H1 (cell line): ENCODE measurements around the gene B3GAT1. TPM values are rescaled to one million over a fixed set of nuclear protein-coding genes. Genes with fewer than 3 reads are reported as not detected.

Experiments
- CTCF ChIA-PET: fragments of 300-600 bp; sonication (Branson Sonifier 250); formaldehyde crosslinking; loops from one replicate; lab custom pipeline; 2021; ENCODE audit not compliant: partially characterized antibody; lab: Charles Lee
- POLR2A ChIA-PET: fragments of 300-600 bp; sonication (Branson Sonifier 250); formaldehyde crosslinking; loops from one replicate; lab custom pipeline; 2021; ENCODE audit warnings: inconsistent platforms; ENCODE audit not compliant: partially characterized antibody; lab: Charles Lee
- DNase-seq, 2 experiments: peaks; one replicate each; pipeline versions ENCODE4 v3.0.0 to v3.0.0-alpha.2; 2010 to 2022; ENCODE audit warnings: low spot score in 2 of 2, low read depth in 1 of 2, mixed read lengths in 1 of 2
- FAIRE-seq: peaks from 2 replicates; lab custom pipeline; 2011; peaks lifted over from hg19 to GRCh38; lab: Jason Lieb, UNC
- H2AFZ ChIP-seq: 2 replicates; pipeline ENCODE4 v1.8.1; 2012; ENCODE audit warnings: low read length, inconsistent platforms
- H2AK5ac ChIP-seq: 2 replicates; pipeline ENCODE4 v1.6.1; 2013; ENCODE audit warnings: low read depth, low read length
- H2BK120ac ChIP-seq: replicated peaks from 2 replicates; pipeline ENCODE3; 2013; ENCODE audit warnings: low read depth, low read length, inconsistent platforms
- H2BK12ac ChIP-seq: 2 replicates; pipeline ENCODE4 v1.6.1; 2013; ENCODE audit warnings: low read depth, low read length
- H2BK15ac ChIP-seq: 2 replicates; pipeline ENCODE4 v1.6.1; 2013; ENCODE audit warnings: low read length
- H2BK20ac ChIP-seq: 2 replicates; pipeline ENCODE4 v1.6.1; 2013; ENCODE audit warnings: low read length
- H2BK5ac ChIP-seq: 2 replicates; pipeline ENCODE4 v1.6.1; 2013; ENCODE audit warnings: low read depth, low read length
- H3K14ac ChIP-seq: 2 replicates; pipeline ENCODE4 v1.6.1; 2013; ENCODE audit warnings: inconsistent platforms; ENCODE audit not compliant: insufficient read length
- H3K18ac ChIP-seq: 2 replicates; pipeline ENCODE4 v1.6.1; 2013; ENCODE audit warnings: low read length; ENCODE audit errors: extremely low read depth
- H3K23ac ChIP-seq: 2 replicates; pipeline ENCODE4 v1.6.1; 2013; ENCODE audit warnings: inconsistent platforms; ENCODE audit not compliant: insufficient read length
- H3K23me2 ChIP-seq: 2 replicates; pipeline ENCODE4 v1.6.1; 2013; ENCODE audit warnings: low read depth, low read length
- H3K27ac ChIP-seq: 2 replicates; pipeline ENCODE4 v1.6.1; 2011; ENCODE audit warnings: low read depth, low read length, inconsistent platforms
- H3K27me3 ChIP-seq, 4 experiments: replicated peaks in 1 of 4; 1 replicate in 1 of 4; 2 replicates in 3 of 4; pipeline versions ENCODE4 v1.6.1 to v1.8.1; 2011 to 2013; ENCODE audit warnings: low read length in 3 of 4, mild to moderate bottlenecking in 3 of 4, inconsistent platforms in 2 of 4, mixed read lengths in 2 of 4, moderate library complexity in 1 of 4; ENCODE audit not compliant: control insufficient read depth in 3 of 4, insufficient read depth in 3 of 4; ENCODE audit errors: extremely low read depth in 1 of 4
- H3K36me3 ChIP-seq, 4 experiments: 2 replicates each; pipeline versions ENCODE4 v1.6.1 to v1.8.1; 2011 to 2013; ENCODE audit warnings: mild to moderate bottlenecking in 4 of 4, low read length in 3 of 4, moderate library complexity in 2 of 4, control low read depth in 1 of 4, inconsistent platforms in 1 of 4; ENCODE audit not compliant: insufficient read depth in 4 of 4, control insufficient read depth in 2 of 4
- H3K4ac ChIP-seq: replicated peaks from 2 replicates; pipeline ENCODE3; 2013; ENCODE audit warnings: low read length, low read depth, mixed read lengths, inconsistent platforms; ENCODE audit not compliant: insufficient read length
- H3K4me1 ChIP-seq, 4 experiments: replicated peaks in 1 of 4; 1 replicate in 1 of 4; 2 replicates in 3 of 4; pipeline versions ENCODE4 v1.6.1 to v1.8.1; 2011 to 2013; ENCODE audit warnings: low read length in 3 of 4, inconsistent platforms in 2 of 4, mixed read lengths in 1 of 4; ENCODE audit not compliant: insufficient read depth in 4 of 4, control insufficient read depth in 3 of 4
- H3K4me2 ChIP-seq, 2 experiments: 2 replicates each; pipeline versions ENCODE4 v1.6.1 to v1.8.1; 2011 to 2013; ENCODE audit warnings: low read depth in 2 of 2, low read length in 2 of 2, control low read depth in 1 of 2, inconsistent platforms in 1 of 2, mild to moderate bottlenecking in 1 of 2; ENCODE audit not compliant: insufficient read depth in 1 of 2
- H3K4me3 ChIP-seq, 4 experiments: fragments of 200-600, 300-600 bp in 1 of 4; sonication (generic), shearing (Covaris generic), sonication (Bioruptor Twin) in 1 of 4; 2 replicates each; pipeline versions ENCODE4 v1.5.1 to v1.8.1; 2011 to 2016; ENCODE audit warnings: low read length in 4 of 4, low read depth in 3 of 4, control low read depth in 2 of 4, inconsistent platforms in 2 of 4, mild to moderate bottlenecking in 2 of 4, mixed read lengths in 1 of 4, moderate library complexity in 1 of 4; ENCODE audit not compliant: insufficient read depth in 2 of 4; ENCODE audit errors: extremely low read depth in 1 of 4
- H3K56ac ChIP-seq: replicated peaks from 2 replicates; pipeline ENCODE3; 2013; ENCODE audit warnings: low read depth, mild to moderate bottlenecking, mixed read lengths, low read length, inconsistent platforms; ENCODE audit not compliant: insufficient read length
- H3K79me1 ChIP-seq: 2 replicates; pipeline ENCODE4 v1.6.1; 2013; ENCODE audit warnings: low read depth, low read length, control low read depth
- H3K79me2 ChIP-seq, 2 experiments: 2 replicates each; pipeline versions ENCODE4 v1.6.1 to v1.8.1; 2012 to 2013; ENCODE audit warnings: low read length in 2 of 2, mild to moderate bottlenecking in 2 of 2, inconsistent platforms in 1 of 2; ENCODE audit not compliant: insufficient read depth in 2 of 2, control insufficient read depth in 1 of 2
- H3K9ac ChIP-seq, 4 experiments: replicated peaks in 1 of 4; 1 replicate in 1 of 4; 2 replicates in 3 of 4; pipeline versions ENCODE4 v1.6.1 to v1.8.1; 2011 to 2013; ENCODE audit warnings: low read depth in 3 of 4, low read length in 3 of 4, control low read depth in 2 of 4, mild to moderate bottlenecking in 2 of 4, moderate library complexity in 2 of 4, inconsistent platforms in 1 of 4; ENCODE audit errors: extremely low read depth in 1 of 4
- H3K9me3 ChIP-seq, 2 experiments: 2 replicates each; pipeline versions ENCODE4 v1.6.1 to v1.8.1; 2012 to 2013; ENCODE audit warnings: mild to moderate bottlenecking in 2 of 2, moderate library complexity in 2 of 2, control low read depth in 1 of 2, inconsistent platforms in 1 of 2, low read depth in 1 of 2, low read length in 1 of 2, mixed read lengths in 1 of 2; ENCODE audit not compliant: insufficient read depth in 2 of 2
- H4K20me1 ChIP-seq, 2 experiments: replicated peaks in 1 of 2; 2 replicates each; pipeline versions ENCODE3 to v1.8.1; 2011 to 2013; ENCODE audit warnings: inconsistent platforms in 2 of 2, low read length in 2 of 2, mild to moderate bottlenecking in 1 of 2; ENCODE audit not compliant: insufficient read depth in 2 of 2, control insufficient read depth in 1 of 2
- H4K5ac ChIP-seq: 2 replicates; pipeline ENCODE4 v1.6.1; 2013; ENCODE audit warnings: low read length, low read depth, mixed read lengths, inconsistent platforms; ENCODE audit not compliant: insufficient read length
- H4K8ac ChIP-seq: 2 replicates; pipeline ENCODE4 v1.8.0; 2013; ENCODE audit warnings: mild to moderate bottlenecking, moderate library complexity, low read length, inconsistent platforms; ENCODE audit not compliant: insufficient read depth; ENCODE audit errors: extremely low read depth
- H4K91ac ChIP-seq: replicated peaks from 2 replicates; pipeline ENCODE3; 2013; ENCODE audit warnings: low read length, mixed read lengths, inconsistent platforms; ENCODE audit not compliant: insufficient read length
- HDAC2 ChIP-seq, 2 experiments: fragments of 300-600 bp in 1 of 2; sonication (generic) in 1 of 2; IDR thresholded peaks; 2 replicates each; pipeline ENCODE4 v1.6.1; 2011 to 2012; ENCODE audit warnings: low read depth in 2 of 2, low read length in 2 of 2, mild to moderate bottlenecking in 2 of 2, moderate library complexity in 2 of 2, borderline replicate concordance in 1 of 2, inconsistent platforms in 1 of 2
- HDAC6 ChIP-seq: IDR thresholded peaks from one replicate; pipeline ENCODE4 v1.7.1; 2012; ENCODE audit warnings: low read depth, mild to moderate bottlenecking, inconsistent platforms, low read length, moderate library complexity
- KDM4A ChIP-seq: IDR thresholded peaks from one replicate; pipeline ENCODE4 v1.7.1; 2012; ENCODE audit warnings: low read depth, mild to moderate bottlenecking, moderate library complexity, low read length, inconsistent platforms; ENCODE audit not compliant: severe bottlenecking
- PHF8 ChIP-seq: fragments of 200-600 bp; sonication (generic); conservative IDR thresholded peaks from 2 replicates; pipeline ENCODE4 v1.7.1; 2012; ENCODE audit warnings: low read depth, mild to moderate bottlenecking, inconsistent platforms, low read length, moderate library complexity
- SP1 ChIP-seq: IDR thresholded peaks from 2 replicates; pipeline ENCODE4 v1.6.1; 2011; ENCODE audit warnings: low read depth, low read length
- SP4 ChIP-seq: IDR thresholded peaks from 2 replicates; pipeline ENCODE4 v1.6.1; 2012; ENCODE audit warnings: low read length, inconsistent platforms
- TAF7 ChIP-seq: optimal IDR thresholded peaks from 2 replicates; pipeline ENCODE3; 2011; ENCODE audit warnings: low read depth, mild to moderate bottlenecking, inconsistent platforms, low read length, moderate library complexity, borderline replicate concordance
- TCF12 ChIP-seq: IDR thresholded peaks from 2 replicates; pipeline ENCODE4 v1.6.1; 2011; ENCODE audit warnings: low read depth, mild to moderate bottlenecking, low read length
- WGBS, 2 experiments: shearing (Covaris generic) in 1 of 2; methylation state at CpG; one replicate each; pipeline versions ENCODE4 v1.1.6 to v1.1.7; 2013 to 2015; ENCODE audit warnings: low lambda C conversion rate in 2 of 2, mixed read lengths in 2 of 2, inconsistent platforms in 1 of 2, low coverage in 1 of 2, missing lambda C conversion rate in 1 of 2; ENCODE audit not compliant: insufficient replicate concordance in 2 of 2, insufficient coverage in 1 of 2, insufficient read length in 1 of 2; ENCODE audit errors: extremely low coverage in 1 of 2, missing lambda C conversion rate in 1 of 2; 5-methylcytosine and 5-hydroxymethylcytosine counted together
- polyA plus RNA-seq, 7 experiments: library from polyadenylated mRNA; depleted of rRNA in 3 of 7; stranded (reverse) in 5 of 7; unstranded in 2 of 7; fragments of >200 nt in 5 of 7; fragments of 200-250 nt in 2 of 7; gene quantifications; 1 replicate in 5 of 7; 2 replicates in 1 of 7; 4 replicates in 1 of 7; pipeline versions ENCODE4 v1.2.1 to v1.2.3, GENCODE V29; 2011 to 2013; ENCODE audit warnings: missing spikeins in 2 of 7, mixed read lengths in 2 of 7
- total RNA-seq: library from RNA; stranded (reverse); fragmentation: NEBNext Ultra II Directional; extraction: Animal tissue kit (Norgen Biotek cat#: 25700); gene quantifications from 2 replicates; pipeline ENCODE4 v1.2.1, GENCODE V29; 2021
- TF ChIP-seq, protein P1 (sequence below): IDR thresholded peaks from 2 replicates; pipeline ENCODE4 v1.6.1; 2012; ENCODE audit warnings: inconsistent platforms
- TF ChIP-seq, protein P2 (sequence below): IDR thresholded peaks from 2 replicates; pipeline ENCODE4 v1.6.1; 2011; ENCODE audit warnings: low read length, improper control_type of control experiment

B3GAT1 gene
- total and polyA plus RNA-seq, 2 of the 8 experiments (the other 6 are each of a cell fraction or from before 2014, with no cell fraction given): 19.7 to 32.4 TPM

DNA sequence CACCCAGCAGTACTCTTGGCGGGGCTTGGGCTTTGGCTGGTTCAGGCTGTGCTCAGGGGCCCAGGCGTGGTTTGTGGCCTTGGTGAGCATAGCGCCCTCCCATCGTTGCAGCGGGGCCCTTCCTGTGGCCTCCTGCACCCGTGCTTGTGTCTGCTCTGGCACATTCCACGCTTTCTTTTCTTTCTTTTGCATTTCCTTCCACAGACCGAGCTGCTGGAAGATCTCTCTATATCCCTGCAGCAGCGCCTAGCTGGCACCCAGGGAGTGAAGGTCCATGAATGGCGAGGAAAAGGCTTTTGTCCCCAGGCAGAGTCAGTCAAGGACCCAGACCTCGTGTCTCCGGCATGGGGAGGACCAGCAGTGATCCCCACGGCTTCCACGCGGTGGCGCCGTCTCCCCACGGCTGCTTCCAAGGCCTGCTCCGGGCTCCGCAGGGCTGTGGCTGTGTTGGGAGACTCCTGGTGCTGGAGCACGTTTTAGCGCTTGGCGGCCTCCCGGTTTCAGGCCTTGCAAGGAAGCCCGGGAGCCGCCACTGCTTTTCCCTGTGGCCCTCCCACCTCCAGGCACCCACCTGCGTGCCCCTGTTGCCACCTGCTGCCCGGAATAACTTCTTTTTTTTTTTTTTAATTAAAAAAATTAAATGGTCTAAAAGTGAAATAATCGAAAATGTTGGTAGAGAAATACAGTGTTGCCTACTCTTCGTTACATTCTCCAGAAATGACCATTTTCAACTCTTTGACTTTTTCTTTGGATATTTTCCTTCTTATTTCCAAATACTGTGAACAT is 51.8 kb downstream of the B3GAT1 start:
- Histone ChIP-seq H4K5ac (no peak overlapping the region), H3K27me3 (peaks cover 0 to 15% (median 5%) of the 10 kb centered on the region in 4 experiments; a peak in 6 of 7 replicates), H2AFZ (peak overlapping the region; percentile 20; the same call in 1 of the 2 replicates), H2BK5ac (no peak overlapping the region), H4K20me1 (no peaks in the 10 kb centered on the region), H3K27ac (no peak overlapping the region), H2BK120ac (no peak overlapping the region), H2BK15ac (no peak overlapping the region), H2BK12ac (0 out of 2 replicates have a peak overlapping the region, but pooled peaks have one; percentile 60), H3K18ac (0 out of 2 replicates have a peak overlapping the region, but pooled peaks have one; percentile 22), H2BK20ac (no peak overlapping the region), H3K9me3 (no peaks in the 10 kb centered on the region; a peak in 1 of 4 replicates), H3K23me2 (no peaks in the 10 kb centered on the region), H3K36me3 (no peaks in the 10 kb centered on the region), H3K9ac (no peak overlapping the region), H3K79me1 (no peaks in the 10 kb centered on the region), H2AK5ac (no peak overlapping the region), H3K23ac (no peak overlapping the region), H3K4me1 (no peaks in the 10 kb centered on the region; a peak in 1 of 7 replicates), H4K8ac (no peak overlapping the region), H3K56ac (no peak overlapping the region), H3K14ac (no peak overlapping the region), H3K4ac (no peak overlapping the region), H4K91ac (no peak overlapping the region), H3K79me2 (no peaks in the 10 kb centered on the region), H3K4me2 (no peak overlapping the region), H3K4me3 (no peak overlapping the region)
- POLR2A ChIA-PET: no interaction called here
- CTCF ChIA-PET: interaction anchor here (0.6 to 2.4 kb wide), 20 partner anchors 11 to 672 kb away, joined by 3 to 10 read pairs (median 4); no protein-coding TSS in a partner anchor
- DNase-seq: peak; percentile 91 to 98
- peak; percentile 90 for FAIRE-seq
- WGBS, 2 experiments: 39% methylated on average over 28 of the region's 30 CpGs; no CpG with 5 or more reads in 1 of the 2 experiments
- TF ChIP-seq HDAC6 (no peak), SP4 (no peak), TCF12 (no peak), KDM4A (no peak), PHF8 (no peak), TAF7 (no peak), HDAC2 (IDR thresholded peaks at IDR 0.05; ENCODE audit: borderline replicate concordance in 1 of 2, low read depth in 2 of 2, low read length in 2 of 2) (0 out of 4 replicates have a peak, but pooled peaks of 1 of the 2 experiments have one; percentile 69), SP1 (no peak)
- TF ChIP-seq, protein P1, sequence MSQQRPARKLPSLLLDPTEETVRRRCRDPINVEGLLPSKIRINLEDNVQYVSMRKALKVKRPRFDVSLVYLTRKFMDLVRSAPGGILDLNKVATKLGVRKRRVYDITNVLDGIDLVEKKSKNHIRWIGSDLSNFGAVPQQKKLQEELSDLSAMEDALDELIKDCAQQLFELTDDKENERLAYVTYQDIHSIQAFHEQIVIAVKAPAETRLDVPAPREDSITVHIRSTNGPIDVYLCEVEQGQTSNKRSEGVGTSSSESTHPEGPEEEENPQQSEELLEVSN: peak; percentile 91
- TF ChIP-seq, protein P2, sequence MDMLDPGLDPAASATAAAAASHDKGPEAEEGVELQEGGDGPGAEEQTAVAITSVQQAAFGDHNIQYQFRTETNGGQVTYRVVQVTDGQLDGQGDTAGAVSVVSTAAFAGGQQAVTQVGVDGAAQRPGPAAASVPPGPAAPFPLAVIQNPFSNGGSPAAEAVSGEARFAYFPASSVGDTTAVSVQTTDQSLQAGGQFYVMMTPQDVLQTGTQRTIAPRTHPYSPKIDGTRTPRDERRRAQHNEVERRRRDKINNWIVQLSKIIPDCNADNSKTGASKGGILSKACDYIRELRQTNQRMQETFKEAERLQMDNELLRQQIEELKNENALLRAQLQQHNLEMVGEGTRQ: no peak
